NCI-H2196 treated with DMSO at 0.1 percent for 48 hours (cell line): ENCODE results near the gene KCNA5.

Experiments
- DNase-seq: peaks from one replicate; lab custom pipeline; 2025; ENCODE audit not compliant: unreplicated experiment; lab: John Stamatoyannopoulos, UW

The KCNA5 gene

DNA sequence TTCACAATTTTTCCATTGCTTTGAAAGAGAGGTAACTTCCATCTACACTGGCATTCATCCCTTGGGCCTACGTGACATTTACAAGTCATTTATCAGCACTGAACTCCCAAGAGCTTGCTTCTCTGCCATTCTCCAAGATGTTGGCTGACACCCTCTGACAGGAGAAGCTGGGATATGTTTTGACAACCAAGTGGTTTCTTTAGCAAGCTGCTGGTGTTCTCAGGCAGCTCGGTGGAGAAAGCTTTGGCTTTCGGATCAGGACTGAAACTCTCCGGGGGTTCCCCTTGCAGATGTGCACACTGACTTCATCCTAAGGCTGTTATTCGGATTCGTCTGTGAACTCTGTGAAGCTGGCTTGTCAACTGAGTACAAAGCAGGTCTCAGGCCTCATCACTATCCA lies 15.7 kb downstream of the KCNA5 start:
- no peak for DNase-seq

DNA sequence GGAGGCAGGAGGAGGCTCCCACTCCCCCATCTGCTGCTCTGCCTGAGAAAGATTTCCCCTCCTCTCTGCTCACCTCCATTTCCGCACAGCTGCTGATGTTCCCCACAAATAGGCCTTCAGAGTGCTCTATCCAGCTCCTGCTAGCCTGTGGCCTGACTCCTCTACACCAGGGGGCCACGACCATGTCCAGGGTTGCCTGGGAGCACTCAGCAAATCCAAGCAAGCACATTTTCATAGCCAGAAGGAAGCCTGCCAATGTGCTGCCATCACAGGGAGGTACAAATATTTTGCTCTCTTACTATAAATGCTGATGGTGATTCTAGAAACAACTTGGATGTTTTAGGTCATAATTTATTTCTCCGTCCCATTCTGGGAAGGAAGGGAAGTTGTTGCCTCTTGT lies 17.3 kb downstream of the KCNA5 start:
- no peak for DNase-seq

DNA sequence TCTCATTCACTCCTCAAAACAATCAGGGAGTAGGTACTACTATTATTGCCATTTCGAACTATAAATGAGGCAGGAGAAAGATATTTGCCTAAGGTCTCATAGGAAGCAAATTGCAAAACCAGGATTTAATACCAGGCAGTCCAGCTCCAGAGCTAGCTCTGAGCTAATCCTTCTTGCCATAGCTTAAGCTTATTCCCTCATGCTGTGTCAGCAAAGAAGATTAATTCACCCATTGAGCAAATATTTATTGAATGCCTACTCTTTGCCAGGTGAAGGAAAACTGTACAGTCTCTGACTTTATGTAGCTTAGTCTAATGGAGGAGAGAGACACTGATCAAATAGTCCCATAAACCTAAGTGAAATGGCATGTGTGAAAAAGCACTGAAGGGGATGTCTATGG lies 19.5 kb downstream of the KCNA5 start:
- DNase-seq: no peak

DNA sequence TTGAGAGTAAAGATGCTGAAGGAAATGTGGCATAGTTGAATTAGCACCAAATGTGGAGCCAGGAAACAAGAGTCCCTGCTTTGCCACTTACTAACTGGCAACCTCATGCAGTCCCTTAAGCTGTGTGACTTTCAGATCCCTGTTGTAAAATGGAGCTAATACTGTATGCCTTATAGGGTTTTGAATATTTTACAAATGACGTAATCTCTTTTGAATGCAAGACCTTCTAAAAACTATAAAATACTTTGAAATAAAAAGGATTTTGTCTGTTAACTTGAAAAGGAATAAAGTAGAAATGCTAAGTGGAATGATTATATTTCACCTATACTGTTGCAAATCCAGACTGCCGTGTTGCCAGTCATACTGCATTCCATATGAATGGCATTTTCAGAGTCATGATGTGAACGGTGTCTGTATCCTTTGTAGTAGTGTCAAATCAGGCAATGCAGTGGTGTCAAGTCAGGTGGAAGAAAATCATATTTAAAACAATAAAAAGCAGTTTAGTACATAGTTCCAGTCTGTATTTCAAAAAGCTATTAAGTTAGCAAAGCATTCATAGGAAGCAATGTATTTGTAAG lies 21.3 kb downstream of the KCNA5 start:
- DNase-seq: no peak

DNA sequence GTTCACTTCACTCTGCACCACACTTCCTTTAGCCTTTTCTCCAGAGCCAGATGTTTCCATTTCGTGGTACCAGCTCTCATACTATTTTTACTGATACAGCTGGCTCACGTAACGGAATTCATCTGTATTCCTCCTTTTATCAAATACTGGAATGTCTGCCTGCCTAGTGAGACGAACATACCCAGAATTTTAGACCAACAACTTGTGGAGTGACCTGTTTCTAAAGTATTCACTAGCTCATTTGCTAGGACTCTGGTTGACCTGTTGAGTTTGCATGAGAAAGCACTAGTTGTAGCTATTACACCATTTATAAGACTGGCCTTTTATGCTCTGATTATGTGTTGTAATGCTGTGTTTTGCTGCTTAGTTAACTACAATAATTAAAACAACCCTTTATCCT lies 22.6 kb downstream of the KCNA5 start:
- no peak for DNase-seq

DNA sequence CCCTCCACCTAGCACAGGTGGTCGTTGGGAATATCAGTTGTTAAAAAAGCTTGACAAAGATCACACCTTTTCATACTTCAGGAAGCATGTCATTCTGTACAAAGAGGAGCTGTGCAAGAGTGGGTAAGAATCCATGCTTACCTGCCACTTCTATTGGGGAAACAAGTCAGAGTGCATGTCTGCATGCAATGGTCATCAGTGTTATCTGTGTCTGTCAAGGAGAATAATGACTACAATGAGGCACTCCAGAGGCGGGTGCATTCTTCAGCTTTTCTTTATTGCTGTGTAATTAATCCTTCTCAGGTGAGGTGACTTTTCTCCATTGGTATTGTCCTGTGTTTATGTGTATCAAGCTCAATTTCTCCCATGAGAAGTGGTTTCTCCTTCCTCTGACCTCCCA lies 24.4 kb downstream of the KCNA5 start:
- DNase-seq: no peak

DNA sequence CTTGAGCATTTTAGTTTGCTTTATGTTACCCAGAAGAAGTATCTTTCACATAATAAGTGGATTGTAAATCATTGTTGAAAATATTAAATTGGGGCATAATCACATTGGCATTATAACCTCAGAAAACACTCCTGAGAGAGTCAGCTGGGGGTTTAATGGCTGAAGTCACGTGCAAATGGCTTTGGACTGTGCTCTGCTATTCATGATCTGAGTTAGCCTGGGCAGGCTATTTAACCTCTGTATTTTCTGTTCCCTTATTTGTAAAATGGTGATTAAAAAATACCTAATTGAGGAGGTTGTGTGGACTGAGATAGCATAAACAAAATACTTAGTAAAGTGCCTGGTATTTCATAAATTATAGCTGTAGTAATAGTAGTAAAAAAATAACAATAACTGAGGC lies 24.9 kb downstream of the KCNA5 start:
- DNase-seq: no peak

DNA sequence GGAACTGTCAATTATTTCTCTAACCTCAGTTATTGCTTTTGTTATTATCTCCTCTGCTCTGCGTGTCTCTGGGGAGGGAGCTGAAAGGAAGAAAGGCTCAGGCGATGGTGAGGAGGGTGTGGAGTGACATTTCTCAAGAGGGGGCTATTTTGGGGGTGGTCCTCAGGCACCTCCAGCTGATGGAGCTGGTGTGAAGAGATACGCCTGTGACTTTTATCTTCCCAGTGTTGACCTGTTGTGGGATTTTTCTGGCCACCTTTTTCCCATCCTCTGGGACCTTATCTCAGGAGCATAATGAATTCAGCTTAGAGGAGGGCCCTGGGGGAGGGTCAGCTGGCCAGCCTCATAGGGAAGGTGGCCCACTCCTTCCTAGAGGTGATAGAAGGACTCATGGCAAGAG lies 26.4 kb downstream of the KCNA5 start:
- no peak for DNase-seq

DNA sequence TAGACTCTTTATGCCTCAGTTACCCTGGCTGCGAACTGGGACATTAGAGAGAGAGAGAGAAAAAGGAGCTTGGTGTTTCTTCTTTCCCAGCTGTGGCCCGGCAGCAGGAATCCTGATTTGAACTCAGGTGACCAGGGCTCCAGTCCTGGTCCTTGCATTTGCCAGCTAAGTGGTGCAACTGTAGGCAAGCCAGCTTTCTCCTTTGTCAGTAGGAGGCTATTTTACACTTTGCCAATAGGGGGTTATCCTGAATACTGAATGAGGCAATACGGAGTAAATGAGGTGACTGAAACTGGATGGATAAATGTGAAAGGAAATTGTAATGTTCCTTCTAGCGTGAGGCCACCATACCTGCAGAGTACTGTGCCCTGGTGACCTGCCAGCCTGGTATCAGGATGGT lies 27.8 kb downstream of the KCNA5 start:
- DNase-seq: no peak

DNA sequence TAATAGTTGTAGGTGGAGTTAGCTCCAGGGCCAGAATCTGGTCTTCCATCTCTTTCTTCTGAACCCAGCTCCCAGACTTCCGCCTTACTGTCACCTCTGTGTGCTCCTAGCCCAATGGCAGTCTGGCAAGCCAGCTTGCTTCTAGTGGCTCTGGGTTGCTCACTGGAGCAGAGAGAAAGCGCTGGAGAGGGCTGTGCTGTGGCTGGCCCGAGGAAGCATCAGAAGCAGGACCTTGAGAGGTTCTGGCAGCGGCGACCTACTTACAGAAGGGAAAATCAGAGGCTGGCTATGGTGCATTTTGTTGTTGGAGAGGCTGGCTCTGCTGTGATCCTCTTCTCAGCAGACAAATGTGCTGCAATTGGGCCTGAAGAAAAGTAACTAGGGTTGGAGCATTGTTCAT lies 28.6 kb downstream of the KCNA5 start:
- DNase-seq: no peak

DNA sequence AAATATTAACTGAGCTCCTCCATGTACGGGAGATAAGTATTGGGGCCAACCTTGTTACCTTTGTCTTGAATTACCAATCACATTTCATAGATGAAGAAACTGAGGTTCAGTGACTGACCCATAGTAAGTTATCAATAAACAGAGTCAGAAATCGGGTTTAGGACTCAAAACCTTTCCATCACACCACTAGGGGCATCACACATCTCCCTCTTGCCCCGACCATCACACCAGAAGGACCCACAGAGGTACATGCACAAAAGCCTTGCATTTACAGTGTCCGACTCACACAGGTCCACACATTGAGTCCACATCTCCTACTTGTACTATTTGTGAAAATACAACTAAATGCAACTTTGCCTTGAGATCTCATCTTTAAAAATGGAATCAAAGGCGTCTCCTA lies 29.4 kb downstream of the KCNA5 start:
- no peak for DNase-seq

DNA sequence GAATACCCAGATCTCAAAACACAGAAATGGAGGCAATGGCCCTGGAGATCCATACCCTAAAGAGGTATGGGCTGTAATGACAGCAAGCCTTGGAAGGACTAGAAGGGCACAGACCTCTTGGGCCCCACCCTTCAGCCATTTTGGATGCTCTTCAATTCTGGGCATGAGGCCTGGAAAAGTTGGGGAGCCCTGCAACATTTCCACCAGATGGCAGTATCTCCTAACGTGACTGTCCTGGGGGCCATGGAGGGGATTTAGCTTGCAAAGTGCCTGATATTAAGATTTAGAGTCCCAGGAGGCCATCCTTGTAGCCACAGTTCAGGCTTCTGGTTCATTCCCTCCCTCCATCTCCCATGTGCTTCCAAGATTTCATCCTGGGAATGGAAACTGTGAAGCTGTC lies 30.2 kb downstream of the KCNA5 start:
- no peak for DNase-seq

DNA sequence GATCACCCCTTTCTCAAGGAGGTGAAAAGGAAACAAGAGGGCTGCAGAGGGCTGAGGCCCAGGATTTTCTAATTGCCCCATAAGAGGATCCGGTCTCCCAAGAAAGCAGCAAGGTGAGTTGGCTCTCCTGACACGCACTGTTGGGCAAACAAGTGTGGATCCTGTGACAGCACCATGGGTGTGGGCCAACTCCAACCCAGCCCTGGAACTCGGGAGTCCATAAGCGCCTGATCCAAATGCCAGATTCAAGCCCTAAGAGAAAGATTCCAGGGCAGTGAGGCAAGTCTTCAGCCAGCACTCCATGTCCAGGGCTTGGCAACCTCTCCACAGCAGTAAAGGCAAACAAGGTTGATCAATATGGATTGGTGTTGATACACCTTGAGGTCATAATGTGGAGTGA lies 33.1 kb downstream of the KCNA5 start:
- DNase-seq: no peak

DNA sequence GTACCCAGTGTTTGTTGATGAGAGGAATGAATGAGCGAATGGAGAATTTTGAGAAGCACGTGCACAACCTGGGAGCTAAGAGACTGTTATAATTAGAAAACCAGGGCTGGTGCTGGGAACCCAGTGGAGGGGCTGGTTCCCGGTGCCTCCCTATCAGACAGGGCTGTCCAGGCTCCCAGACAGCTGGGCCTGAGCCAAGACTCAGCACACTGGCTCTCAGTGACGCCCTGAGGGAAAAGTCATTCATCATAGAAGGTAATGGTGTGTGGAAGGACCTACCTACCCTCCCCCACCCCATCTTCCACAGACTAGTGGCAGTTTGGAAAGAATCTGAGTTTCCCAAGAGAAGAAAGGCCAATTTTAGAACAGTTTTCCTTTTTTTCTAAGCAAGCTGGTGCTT lies 34.7 kb downstream of the KCNA5 start:
- no peak for DNase-seq

DNA sequence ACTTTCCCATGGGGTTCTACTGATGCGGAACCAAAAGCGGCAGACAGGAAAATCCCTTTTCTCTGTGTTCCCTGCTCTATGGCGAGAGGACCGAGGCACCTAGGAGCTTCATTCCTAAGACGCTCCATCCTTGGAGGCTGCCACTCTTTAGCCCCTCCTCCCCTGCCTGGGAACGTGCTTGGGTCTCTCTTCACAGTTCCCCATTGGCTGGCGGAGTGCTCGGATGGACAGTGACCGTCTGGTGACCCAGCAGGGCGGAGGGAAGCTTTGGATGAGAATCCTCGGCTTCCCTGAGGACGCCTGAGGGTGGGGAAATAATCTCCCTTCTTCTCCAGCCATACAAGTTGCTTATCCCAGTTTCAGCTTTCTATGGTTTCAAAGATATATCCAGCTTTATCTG lies 37.3 kb downstream of the KCNA5 start:
- DNase-seq: no peak

DNA sequence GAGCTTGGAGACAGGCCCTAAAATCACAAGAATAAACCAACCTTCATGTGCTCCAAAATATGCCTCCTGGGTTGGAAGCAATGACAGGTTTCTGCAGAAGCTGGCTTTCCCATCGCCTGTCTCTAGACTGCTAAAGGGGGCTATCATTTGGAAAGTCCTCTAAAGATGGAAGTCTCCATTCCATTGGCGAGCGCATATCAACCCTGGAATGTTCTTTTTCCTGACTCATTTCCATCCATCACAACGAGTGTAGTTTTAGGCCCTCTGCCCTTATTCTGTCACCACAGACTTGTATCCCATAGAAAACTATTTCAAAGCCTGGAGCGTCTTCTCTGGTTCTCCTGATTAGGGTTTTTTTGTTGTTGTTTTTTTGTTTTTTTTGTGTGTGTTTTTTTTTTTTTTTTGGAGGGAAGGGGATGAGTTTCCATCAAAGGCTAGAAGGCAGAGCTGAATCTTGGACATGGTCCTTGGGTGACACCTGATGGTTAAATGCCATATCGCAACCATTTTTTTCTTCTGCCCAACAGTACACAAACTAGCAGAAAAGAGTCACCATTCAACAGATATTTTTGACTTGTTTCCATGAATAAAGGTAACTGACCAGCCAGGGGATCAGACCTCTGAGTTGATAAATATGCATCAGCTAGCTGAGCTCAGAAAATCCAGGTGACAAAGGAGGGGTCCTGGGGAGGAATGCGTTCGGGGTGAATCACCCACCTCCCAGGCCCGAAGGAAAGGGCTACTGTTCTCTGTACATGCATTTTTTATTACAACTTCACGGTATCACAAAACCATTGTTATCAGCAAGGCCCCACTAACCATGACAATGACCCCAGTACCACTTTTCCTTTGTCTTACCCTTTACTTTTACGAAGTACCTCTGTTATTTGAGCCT lies 40.5 kb downstream of the KCNA5 start:
- DNase-seq: no peak

DNA sequence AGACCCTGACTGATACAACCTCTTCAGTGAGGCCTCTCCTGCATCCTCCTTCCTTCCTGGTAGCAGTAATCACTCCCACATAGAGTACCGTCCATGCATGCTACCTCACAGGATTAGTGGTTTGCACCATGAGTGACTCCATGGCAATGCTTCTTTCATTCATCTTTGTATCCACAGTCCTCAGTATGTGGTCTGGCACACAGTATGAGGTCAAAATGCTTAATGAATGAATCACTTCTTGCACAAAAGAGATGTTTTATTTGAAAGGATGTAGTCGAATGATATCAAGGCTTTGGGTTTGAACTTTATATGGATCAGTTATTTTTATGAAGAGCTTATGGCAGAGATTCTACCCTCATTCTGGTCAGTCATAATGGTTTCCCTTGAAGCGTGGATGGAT lies 42.2 kb downstream of the KCNA5 start:
- DNase-seq: no peak

DNA sequence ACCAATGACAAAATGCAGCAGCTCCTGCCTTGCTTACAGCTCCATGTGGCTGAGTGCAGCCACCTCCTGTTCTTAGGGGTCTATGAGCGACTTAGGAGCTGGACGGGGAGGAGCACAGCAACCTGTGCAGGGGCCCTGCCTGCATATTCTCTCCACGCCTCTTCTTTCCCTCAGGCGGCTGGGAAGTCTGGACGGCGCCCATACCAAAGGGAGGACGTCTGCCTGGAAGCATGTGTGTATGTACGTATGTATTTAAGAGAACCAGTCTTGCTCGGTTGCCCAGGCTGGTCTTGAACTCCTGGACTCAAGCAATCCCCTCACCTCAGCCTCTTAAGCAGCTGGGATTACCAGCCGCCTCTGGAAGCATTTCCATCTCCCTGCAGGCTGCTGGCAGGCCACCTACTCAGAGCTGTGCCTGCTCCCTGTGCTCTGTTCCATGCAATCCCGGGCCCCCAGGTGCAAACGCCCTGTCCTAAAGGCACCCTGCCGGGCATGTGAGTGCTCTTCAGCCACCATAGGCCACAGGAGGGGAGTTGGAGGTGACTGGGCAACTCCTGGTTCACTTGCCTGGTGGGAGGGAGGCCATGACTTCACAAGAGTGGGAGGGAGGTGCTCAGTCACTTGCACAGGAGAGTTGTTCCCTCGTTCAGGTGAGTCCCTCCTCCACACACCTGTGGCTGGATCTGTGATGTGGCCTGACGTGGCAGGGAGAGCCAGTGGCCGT lies 44.3 kb downstream of the KCNA5 start:
- no peak for DNase-seq

DNA sequence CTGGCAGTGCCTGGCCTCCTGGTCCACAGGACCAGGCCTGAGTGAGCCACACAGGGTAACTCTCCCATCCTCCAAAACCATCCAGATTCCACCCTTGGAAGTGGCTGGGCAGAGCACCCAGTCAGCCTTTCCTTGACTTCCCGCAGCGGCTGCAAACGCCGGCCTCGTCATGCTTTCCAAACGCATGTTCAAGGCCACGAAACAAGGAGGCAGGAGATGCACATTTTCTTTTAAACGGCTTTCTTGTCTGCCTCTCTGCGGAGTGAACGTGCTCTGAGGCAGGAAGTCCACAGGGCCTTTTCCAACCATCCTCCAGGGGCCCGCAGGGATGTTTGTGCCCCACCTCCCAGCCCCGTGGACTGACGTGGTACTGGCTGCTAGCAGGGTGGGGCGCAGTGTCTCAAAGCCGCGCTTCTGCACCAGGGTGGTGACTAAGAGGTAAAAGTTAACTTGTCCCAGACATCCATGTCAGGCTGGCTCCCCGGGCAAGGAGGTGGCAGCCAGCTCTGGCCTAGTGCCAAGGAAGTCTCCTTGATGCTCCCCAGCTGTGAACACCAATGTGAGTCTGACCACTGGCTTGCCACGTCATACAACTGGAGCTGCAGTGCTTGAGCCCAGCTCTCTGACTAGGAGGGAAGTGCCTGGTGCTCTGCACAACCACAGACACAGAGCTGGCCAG lies 45.0 kb downstream of the KCNA5 start:
- no peak for DNase-seq

DNA sequence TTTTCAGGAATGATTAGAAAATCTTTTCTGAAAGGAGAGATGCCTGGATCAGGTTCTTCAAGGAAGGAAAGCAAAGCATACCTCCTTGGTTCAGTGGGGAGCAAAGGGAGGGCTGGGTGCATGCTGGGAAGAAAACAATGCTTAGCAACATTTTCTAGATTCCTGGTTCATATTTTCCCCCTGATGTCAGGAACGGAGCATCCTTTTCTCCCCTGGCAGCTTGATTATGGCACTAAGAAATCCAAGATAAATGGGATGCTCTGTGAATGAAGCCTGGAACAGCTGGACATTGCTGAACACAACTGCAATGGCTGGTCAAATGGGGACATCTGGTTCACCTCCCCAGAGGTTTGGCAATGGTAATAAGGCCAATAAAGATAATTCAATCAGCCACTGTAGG lies 50.9 kb downstream of the KCNA5 start:
- no peak for DNase-seq

DNA sequence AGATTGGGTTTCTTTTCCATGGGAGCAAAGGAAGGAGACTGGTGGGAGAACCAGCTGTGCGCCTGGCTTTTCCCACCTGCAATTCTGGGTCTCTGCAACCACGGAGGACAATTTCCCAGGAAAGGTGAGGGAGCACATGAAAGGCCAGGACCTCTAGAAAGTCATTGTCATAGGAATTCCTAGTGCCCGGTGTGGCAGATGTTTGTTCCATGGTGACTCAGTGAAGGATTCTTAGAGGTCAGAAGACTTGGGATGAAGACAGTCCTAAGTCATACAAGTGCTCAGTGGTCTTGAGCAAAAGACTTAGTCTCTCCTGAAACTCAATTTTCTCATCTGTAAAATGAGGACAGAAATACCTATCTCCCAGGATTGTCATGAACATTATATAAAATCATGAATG lies 51.3 kb downstream of the KCNA5 start:
- no peak for DNase-seq
